AG10803 (cell line): Measurements from ENCODE around the gene DNAJB6.

Source experiments
- DNase-seq: peaks from one replicate; pipeline ENCODE4 v3.0.0; 2010; ENCODE audit warnings: low read depth
- H3K4me3 ChIP-seq: 2 replicates; pipeline ENCODE4 v1.5.1; 2011; ENCODE audit warnings: mild to moderate bottlenecking, low read length, control low read depth
- TF ChIP-seq, protein P1 (sequence below): conservative IDR thresholded peaks from 2 replicates; pipeline ENCODE4 v1.5.1; 2011; ENCODE audit warnings: mild to moderate bottlenecking, low read length, control low read depth, inconsistent platforms

Gene DNAJB6

DNA sequence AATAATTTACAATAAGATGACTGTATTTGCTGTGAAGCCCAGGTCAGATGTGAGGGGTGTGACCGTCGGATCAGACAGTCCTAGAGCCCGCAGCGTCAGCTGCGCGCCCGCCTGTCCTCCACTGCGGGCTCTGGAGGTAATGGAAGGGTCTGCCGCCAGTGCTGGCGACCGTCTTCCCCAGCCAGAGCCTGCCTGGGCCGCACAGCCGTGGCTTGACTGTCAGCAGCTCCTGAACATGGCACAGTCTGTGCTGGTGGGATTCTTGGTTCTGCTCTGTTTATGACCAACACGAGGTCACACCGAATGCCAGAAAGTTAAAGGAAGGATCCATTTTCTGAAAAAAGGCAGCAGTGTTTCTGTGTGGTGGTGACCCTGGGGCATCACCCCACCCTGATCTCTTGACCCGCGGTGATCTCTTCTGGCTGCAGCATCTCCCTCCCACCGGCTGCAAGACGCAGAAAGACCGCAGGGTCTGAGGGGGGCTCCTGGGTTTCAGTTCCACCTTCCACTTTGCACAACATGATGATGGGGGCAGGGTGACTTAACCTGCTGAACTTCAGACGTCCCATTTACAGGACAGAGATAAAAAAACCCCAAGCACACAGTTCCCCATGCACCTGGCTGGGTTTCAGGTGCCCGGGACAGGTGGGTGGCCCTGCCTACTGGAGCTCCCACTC, 103.7 kb downstream of the DNAJB6 start:
- DNase-seq: no peak
- TF ChIP-seq, protein P1, sequence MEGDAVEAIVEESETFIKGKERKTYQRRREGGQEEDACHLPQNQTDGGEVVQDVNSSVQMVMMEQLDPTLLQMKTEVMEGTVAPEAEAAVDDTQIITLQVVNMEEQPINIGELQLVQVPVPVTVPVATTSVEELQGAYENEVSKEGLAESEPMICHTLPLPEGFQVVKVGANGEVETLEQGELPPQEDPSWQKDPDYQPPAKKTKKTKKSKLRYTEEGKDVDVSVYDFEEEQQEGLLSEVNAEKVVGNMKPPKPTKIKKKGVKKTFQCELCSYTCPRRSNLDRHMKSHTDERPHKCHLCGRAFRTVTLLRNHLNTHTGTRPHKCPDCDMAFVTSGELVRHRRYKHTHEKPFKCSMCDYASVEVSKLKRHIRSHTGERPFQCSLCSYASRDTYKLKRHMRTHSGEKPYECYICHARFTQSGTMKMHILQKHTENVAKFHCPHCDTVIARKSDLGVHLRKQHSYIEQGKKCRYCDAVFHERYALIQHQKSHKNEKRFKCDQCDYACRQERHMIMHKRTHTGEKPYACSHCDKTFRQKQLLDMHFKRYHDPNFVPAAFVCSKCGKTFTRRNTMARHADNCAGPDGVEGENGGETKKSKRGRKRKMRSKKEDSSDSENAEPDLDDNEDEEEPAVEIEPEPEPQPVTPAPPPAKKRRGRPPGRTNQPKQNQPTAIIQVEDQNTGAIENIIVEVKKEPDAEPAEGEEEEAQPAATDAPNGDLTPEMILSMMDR: no peak
- H3K4me3 ChIP-seq: no peak overlapping the region

- TF ChIP-seq, protein P1: no peak
- no peak for DNase-seq
- H3K4me3 ChIP-seq: no peak overlapping the region
Observed at GRCh38 chr7:157441023-157441399, 104.2 kb downstream of the DNAJB6 start.

- DNase-seq: no peak
- TF ChIP-seq, protein P1: no peak
Observed at GRCh38 chr7:157442456-157442855, 105.7 kb downstream of the DNAJB6 start.

DNA sequence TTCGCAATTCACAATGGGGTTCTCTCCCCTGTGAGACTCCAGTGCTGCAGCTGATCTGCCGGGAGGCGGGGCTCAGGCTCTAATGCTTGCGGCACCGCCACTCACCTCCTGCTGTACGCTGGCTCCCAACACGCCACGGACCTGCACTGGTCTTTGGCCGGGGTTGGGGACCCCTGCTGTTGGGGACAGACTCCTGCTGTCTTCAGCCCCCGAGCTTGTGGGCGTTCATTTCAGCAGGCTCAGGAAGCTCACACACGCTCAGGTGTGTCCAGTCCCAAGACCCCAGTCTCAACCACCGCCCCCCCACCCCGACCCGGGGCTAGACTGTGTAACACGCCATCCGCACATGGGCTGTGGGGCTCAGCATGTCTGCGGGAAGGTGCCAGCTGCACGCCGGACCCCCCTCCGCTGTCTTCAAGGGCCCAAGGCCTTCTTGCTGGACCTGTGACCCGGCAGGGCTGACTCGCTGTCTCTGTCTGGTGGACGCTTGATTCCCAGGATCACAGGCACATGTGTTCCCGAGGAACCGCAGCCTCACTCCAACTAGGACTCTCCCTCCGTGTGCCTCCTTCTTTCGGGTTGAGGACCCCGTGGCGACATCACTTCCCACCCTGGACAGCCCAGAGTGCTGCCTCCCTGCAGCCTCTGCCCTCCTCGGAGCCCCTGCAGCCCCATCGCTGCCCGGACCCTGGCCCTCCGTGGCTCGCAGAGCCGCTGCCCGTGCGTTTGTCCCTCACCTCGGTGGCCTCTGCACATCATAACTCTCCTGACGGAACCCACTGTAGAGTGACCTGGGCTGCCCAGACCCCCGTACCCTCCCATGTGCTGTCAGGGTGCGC, 106.4 kb downstream of the DNAJB6 start:
- no peak overlapping the region for H3K4me3 ChIP-seq
- DNase-seq: no peak
- TF ChIP-seq, protein P1: no peak

More at GRCh38 chr7:157442456-157442855, 105.7 kb downstream of the DNAJB6 start:
- no peak overlapping the region for H3K4me3 ChIP-seq

- no peak overlapping the region for H3K4me3 ChIP-seq
- no peak for DNase-seq
- TF ChIP-seq, protein P1: no peak
Observed at GRCh38 chr7:157444011-157444842, 107.4 kb downstream of the DNAJB6 start.

DNA sequence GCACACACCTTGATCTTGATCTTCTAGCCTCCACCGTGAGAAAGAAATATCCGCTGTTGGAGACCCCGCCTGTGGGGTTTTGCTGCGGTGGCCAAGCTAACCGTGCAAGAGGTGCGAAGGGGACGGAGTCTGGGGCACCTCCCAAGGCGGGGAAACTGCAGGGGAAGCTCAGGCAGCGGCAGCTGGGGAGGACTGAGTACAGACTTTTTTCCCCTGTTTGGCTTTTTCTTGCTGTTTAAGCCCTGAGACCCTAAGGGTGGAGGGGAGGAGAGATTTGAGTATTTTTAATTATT, 108.0 kb downstream of the DNAJB6 start:
- TF ChIP-seq, protein P1: no peak
- no peak overlapping the region for H3K4me3 ChIP-seq
- DNase-seq: no peak
